Measurements from ENCODE around the gene SATL1. TPM values are rescaled to one million over a fixed set of nuclear protein-coding genes. Genes with fewer than 3 reads are reported as not detected.
A peak's percentile ranks its signal among the peaks of the same experiment; 100 is the strongest.
"Not testable (repeated sequence)": the region's sequence is repeated elsewhere in the genome, so short reads cannot be mapped to it uniquely, and the experiment has no call there.

Gene SATL1
- total RNA-seq (not detected), polyA plus RNA-seq (not detected)
- long read RNA-seq, donor 1, result 0 reads
- long read RNA-seq, donor 2, result 0 reads
- long read RNA-seq, donor 3, result 0 reads
- long read RNA-seq, donor 4, result 0 reads
- long read RNA-seq, donor 5, result 0 reads
- long read RNA-seq, donor 6, partial matches to known transcripts, result 11 of 11 reads
- long read RNA-seq, donor 6, other reads (novel, unspliced or antisense), result 0 of 11 reads
- long read RNA-seq, donor 7, result 0 reads
- long read RNA-seq, donor 8, result 0 reads
- long read RNA-seq, donor 9, result 0 reads
- long read RNA-seq, donor 10, result 0 reads

DNA sequence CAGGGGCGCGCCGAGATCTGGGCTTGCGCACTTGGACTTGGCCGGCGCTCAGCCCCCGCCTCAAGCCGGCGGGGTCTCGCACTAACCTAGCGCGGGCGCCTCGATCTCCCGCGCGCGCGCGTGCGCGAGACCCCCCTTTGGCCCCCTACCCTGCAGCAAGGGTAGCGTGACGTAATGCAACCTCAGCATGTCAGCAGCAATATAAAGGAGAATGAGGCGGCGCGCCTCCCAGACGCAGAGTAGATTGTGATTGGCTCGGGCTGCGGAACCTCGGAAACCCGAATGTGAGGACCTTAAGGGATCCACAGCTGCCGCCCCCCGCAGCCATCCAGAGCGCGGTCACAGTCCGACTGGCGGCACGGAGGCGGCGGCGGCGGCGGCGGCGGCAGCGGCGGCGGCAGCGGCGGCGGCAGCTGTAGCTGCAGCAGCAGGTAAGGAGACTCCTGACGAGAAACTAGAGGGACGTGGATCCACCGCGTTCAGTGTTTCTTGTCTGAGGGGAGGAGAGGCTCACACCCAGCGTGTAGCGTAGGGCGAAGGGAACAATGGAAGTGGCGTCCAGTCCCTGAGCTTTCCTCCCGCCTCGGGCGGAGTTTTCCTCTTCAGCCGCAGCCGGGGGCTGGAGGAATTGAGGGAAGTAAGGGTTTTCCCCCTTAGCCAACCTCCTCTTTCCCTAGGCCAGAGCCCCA, at the start of gene SATL1, which contains the start of gene ZNF711:
Gene SATL1 (minus strand): TSS at position 19 of the 689 bp plus-strand sequence. CDS start 134,811 bp downstream, outside the sequence.
Gene ZNF711 (plus strand): TSS at position 231 of the 689 bp plus-strand sequence. CDS start 3,582 bp downstream, outside the sequence.
- Histone ChIP-seq H3K27ac (peak within 1 kb of the TSS in 4 of 5 donors; percentile 5 to 72 (median 51)), H3K4me1 (no peaks in the 10 kb centered on the region), H3K27me3 (peaks cover 0 to 6% (median 0%) of the 10 kb centered on the region in 3 donors), H3K4me3 (peak within 1 kb of the TSS; percentile 49 to 61 (median 54)), H3K36me3 (no peaks in the 10 kb centered on the region), H3K9me3 (no peaks in the 10 kb centered on the region)
- DNase-seq, result peak; percentile 42 to 95
- intact Hi-C loops (cut with DNase I; ENCODE audit: low total_unique reads), result no loop called here
- TF ChIP-seq POLR2A (IDR thresholded peaks at IDR 0.05) (no peak), POLR2AphosphoS5 (IDR thresholded peaks at IDR 0.05) (no peak), CTCF (IDR thresholded peaks at IDR 0.05) (no peak), EP300 (IDR thresholded peaks at IDR 0.05) (no peak)
- 1 to 48% (median 8%) methylated on average over 32 to 65 of the region's 65 CpGs for WGBS, 5 donors

DNA sequence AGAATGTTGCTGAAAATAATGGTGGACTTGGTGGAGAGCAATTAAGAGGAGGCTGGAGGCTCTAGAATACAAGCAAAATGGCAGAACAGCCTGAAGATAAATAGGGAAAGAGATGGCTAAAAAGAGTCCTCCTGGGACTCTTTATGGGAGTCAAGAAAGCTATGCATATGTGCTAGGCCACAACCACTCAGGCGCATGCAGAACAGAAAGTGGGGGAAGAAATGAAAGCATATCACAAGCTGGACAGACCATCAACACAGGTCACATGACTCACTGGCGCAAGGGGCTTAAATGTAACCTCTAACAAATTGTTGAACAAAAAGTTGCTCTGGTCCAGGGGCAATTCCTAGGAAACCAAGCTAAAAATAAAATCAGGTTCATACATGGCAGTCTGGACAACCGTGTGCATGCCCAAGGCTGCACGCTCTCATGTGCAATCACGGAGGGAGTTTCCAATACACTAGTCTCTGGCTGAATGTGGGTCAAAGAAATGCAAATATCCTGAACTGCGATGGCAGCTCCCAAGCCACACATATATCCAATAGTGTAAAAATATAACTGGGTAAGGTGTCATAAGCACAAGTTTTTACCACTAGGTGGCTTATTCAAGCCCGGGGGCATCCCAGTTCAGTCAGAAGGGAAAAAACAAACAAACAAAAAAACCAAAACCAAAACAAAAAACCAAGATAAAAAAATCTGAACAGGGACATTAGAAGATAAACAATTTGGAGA, 45.6 kb upstream of the SATL1 start:
- Histone ChIP-seq H3K4me1 (no peaks in the 10 kb centered on the region), H3K27me3 (no peaks in the 10 kb centered on the region), H3K4me3 (no peak overlapping the region), H3K27ac (no peak overlapping the region), H3K36me3 (peaks cover 0 to 6% (median 3%) of the 10 kb centered on the region in 4 donors), H3K9me3 (peaks cover 0 to 43% (median 4%) of the 10 kb centered on the region in 4 donors)
- WGBS, 5 donors, result 74 to 98% (median 91%) methylated on average over 6 to 7 of the region's 7 CpGs
- intact Hi-C loops (cut with DNase I; ENCODE audit: low total_unique reads), result no loop called here
- no peak for DNase-seq
- TF ChIP-seq POLR2AphosphoS5 (IDR thresholded peaks at IDR 0.05) (no peak), CTCF (IDR thresholded peaks at IDR 0.05) (no peak), EP300 (IDR thresholded peaks at IDR 0.05) (no peak), POLR2A (IDR thresholded peaks at IDR 0.05) (no peak)

DNA sequence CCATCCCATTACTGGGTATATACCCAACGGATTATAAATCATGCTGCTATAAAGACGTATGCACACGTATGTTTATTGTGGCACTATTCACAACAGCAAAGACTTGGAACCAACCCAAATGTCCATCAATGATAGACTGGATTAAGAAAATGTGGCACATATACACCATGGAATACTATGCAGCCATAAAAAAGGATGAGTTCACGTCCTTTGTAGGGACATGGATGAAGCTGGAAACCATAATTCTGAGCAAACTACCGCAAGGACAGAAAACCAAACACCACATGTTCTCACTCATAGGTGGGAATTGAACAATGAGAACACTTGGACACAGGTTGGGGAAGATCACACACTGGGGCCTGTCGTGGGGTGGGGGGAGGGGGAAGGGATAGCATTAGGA, 41.7 kb upstream of the SATL1 start:
- H3K27me3 ChIP-seq; intact Hi-C loops (cut with DNase I; ENCODE audit: low total_unique reads); H3K4me1 ChIP-seq; DNase-seq; H3K27ac ChIP-seq; H3K4me3 ChIP-seq; H3K36me3 ChIP-seq: not testable (repeated sequence)
- WGBS, 5 donors, result 84 to 95% (median 93%) methylated on average over 6 of the region's 6 CpGs
- H3K9me3 ChIP-seq, result peaks cover 0 to 12% (median 4%) of the 10 kb centered on the region in 4 donors

DNA sequence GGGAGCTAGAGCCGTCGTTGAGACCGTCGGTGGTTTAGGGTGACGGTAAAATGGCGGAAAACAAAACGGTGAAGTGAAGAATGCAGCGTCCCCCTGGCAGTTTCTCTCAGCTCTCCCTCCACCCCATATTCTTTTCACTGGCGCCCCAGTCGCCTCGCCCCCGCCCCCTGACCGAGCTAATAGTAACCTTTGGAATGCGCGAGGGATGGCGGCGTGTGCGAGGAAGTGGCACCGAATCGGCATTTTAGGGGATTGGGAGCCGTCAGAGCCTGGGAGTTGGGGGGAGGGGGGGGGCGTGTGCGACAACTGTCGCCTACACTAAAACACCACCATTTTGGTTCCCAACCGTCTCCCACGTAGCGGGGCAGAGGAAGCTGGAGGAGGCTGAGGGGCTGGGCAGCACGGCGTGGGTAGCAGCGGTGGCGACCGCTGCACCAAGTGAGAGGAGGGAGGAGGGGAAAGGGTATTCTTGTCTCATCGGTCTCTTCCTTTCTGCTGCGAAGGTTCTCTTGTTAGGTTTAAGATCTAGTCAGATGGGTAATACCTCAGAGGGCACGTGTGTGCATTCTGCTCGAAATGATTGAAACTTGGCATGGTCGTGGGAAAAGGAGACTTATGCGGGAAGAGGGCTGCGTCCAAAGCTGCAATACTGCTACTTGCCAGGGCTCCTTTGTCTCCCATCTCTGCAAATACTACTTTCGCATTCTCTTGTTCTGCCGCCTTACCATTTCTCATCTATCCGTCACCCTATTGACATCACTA, 1.1 kb upstream of the SATL1 start:
- Histone ChIP-seq H3K27me3 (peaks cover 0 to 6% (median 0%) of the 10 kb centered on the region in 3 donors), H3K36me3 (no peaks in the 10 kb centered on the region), H3K4me3 (peak overlapping the region; percentile 49 to 61 (median 54)), H3K4me1 (no peaks in the 10 kb centered on the region), H3K9me3 (no peaks in the 10 kb centered on the region), H3K27ac (peak overlapping the region in 4 of 5 donors; percentile 5 to 72 (median 51))
- intact Hi-C loops (cut with DNase I; ENCODE audit: low total_unique reads), result no loop called here
- peak in 1 of 2 donors; percentile 70 for DNase-seq
- 0 to 46% (median 5%) methylated on average over 29 to 42 of the region's 42 CpGs for WGBS, 5 donors
- no peak for TF ChIP-seq POLR2A (IDR thresholded peaks at IDR 0.05)
- no peak for TF ChIP-seq POLR2AphosphoS5 (IDR thresholded peaks at IDR 0.05)
- no peak for TF ChIP-seq CTCF (IDR thresholded peaks at IDR 0.05)
- no peak for TF ChIP-seq EP300 (IDR thresholded peaks at IDR 0.05)
